Activated T-cell treated with anti-CD3 and anti-CD28 coated beads for 24 hours (primary cell): Measurements from ENCODE around the gene BMAL1.
"Not testable (repeated sequence)": the region's sequence is repeated elsewhere in the genome, so short reads cannot be mapped to it uniquely, and the experiment has no call there.

Experiments
- DNase-seq: peaks from one replicate; pipeline ENCODE4 v3.0.0-alpha.2; 2020; ENCODE audit warnings: low read depth

BMAL1 gene

GRCh38 chr11:13277768-13278608 is at the start of gene BMAL1:
Gene BMAL1, plus strand, starts transcription at chr11:13277790. Its CDS starts 76,519 bp downstream, at chr11:13354309.
- peak; percentile 32 for DNase-seq

- no peak for DNase-seq
Observed at GRCh38 chr11:13228572-13228971, 49.0 kb upstream of the BMAL1 start.

- no peak for DNase-seq
Observed at GRCh38 chr11:13229136-13229535, 48.5 kb upstream of the BMAL1 start.

GRCh38 chr11:13229711-13230318 is 47.8 kb upstream of the BMAL1 start:
- DNase-seq, result no peak

- no peak for DNase-seq
Observed at GRCh38 chr11:13233173-13233745, 44.3 kb upstream of the BMAL1 start.

- DNase-seq, result no peak
Observed at GRCh38 chr11:13235895-13236294, 41.7 kb upstream of the BMAL1 start.

- no peak for DNase-seq
Observed at GRCh38 chr11:13236626-13237025, 41.0 kb upstream of the BMAL1 start.

GRCh38 chr11:13237761-13238160 is 39.8 kb upstream of the BMAL1 start:
- no peak for DNase-seq

- DNase-seq, result peak; percentile 42
Observed at GRCh38 chr11:13238879-13239514, 38.6 kb upstream of the BMAL1 start.

GRCh38 chr11:13242564-13242963 is 35.0 kb upstream of the BMAL1 start:
- DNase-seq, result no peak

- DNase-seq, result no peak
Observed at GRCh38 chr11:13247606-13248296, 29.8 kb upstream of the BMAL1 start.

GRCh38 chr11:13249177-13249576 is 28.4 kb upstream of the BMAL1 start:
- DNase-seq, result no peak

- DNase-seq, result no peak
Observed at GRCh38 chr11:13249992-13250391, 27.6 kb upstream of the BMAL1 start.

GRCh38 chr11:13251966-13252365 is 25.6 kb upstream of the BMAL1 start:
- DNase-seq, result no peak

- DNase-seq, result no peak
Observed at GRCh38 chr11:13252438-13252837, 25.2 kb upstream of the BMAL1 start.

GRCh38 chr11:13256216-13256615 is 21.4 kb upstream of the BMAL1 start:
- DNase-seq, result no peak

GRCh38 chr11:13258061-13258460 is 19.5 kb upstream of the BMAL1 start:
- not testable (repeated sequence) for DNase-seq

- DNase-seq, result no peak
Observed at GRCh38 chr11:13258855-13259254, 18.7 kb upstream of the BMAL1 start.

- no peak for DNase-seq
Observed at GRCh38 chr11:13259374-13259773, 18.2 kb upstream of the BMAL1 start.

- DNase-seq, result no peak
Observed at GRCh38 chr11:13260201-13260962, 17.2 kb upstream of the BMAL1 start.

- DNase-seq, result no peak
Observed at GRCh38 chr11:13260963-13261588, 16.5 kb upstream of the BMAL1 start.
